ACHN (cell line): Measurements from ENCODE around the gene UNC5A.
A peak's percentile ranks its signal among the peaks of the same experiment; 100 is the strongest.
"Not testable (repeated sequence)": the region's sequence is repeated elsewhere in the genome, so short reads cannot be mapped to it uniquely, and the experiment has no call there.

Source experiments
- DNase-seq: peaks from one replicate; pipeline ENCODE4 v3.0.0-alpha.2; 2015
- in situ Hi-C: cut with HindIII; loops from 2 replicates; pipeline ENCODE4 v1.10.0; 2017; ENCODE audit warnings: low sequenced_read_pairs, low pct_ligation_motif_present, low pct_unique_long_range_greater_than_20kb

Gene UNC5A

GRCh38 chr5:176866707-176867310, 56.5 kb downstream of the UNC5A start:
- in situ Hi-C loops, result no loop called here
- DNase-seq, result no peak

- no peak for DNase-seq
Observed at GRCh38 chr5:176868126-176868525, 57.8 kb downstream of the UNC5A start.

GRCh38 chr5:176868731-176869130, 58.4 kb downstream of the UNC5A start:
- in situ Hi-C loops, result no loop called here
- DNase-seq, result no peak

More at GRCh38 chr5:176868126-176868525, 57.8 kb downstream of the UNC5A start:
- in situ Hi-C loops, result no loop called here

- in situ Hi-C loops, result no loop called here
Observed at GRCh38 chr5:176869501-176870109, 59.2 kb downstream of the UNC5A start.

GRCh38 chr5:176870110-176870591, 59.8 kb downstream of the UNC5A start:
- in situ Hi-C loops, result no loop called here
- DNase-seq, result peak; percentile 53

More at GRCh38 chr5:176869501-176870109, 59.2 kb downstream of the UNC5A start:
- no peak for DNase-seq

- in situ Hi-C loops, DNase-seq: not testable (repeated sequence)
Observed at GRCh38 chr5:176870644-176871043, 60.3 kb downstream of the UNC5A start.

- DNase-seq, in situ Hi-C loops: not testable (repeated sequence)
Observed at GRCh38 chr5:176872586-176872985, 62.2 kb downstream of the UNC5A start.

GRCh38 chr5:176873011-176873410, 62.7 kb downstream of the UNC5A start:
- in situ Hi-C loops, result not testable (repeated sequence)

GRCh38 chr5:176873541-176874172, 63.3 kb downstream of the UNC5A start:
- in situ Hi-C loops, result no loop called here
- DNase-seq, result no peak

More at GRCh38 chr5:176873011-176873410, 62.7 kb downstream of the UNC5A start:
- not testable (repeated sequence) for DNase-seq

GRCh38 chr5:176874198-176874780, 63.9 kb downstream of the UNC5A start:
- DNase-seq, result no peak
- in situ Hi-C loops, result no loop called here

GRCh38 chr5:176875014-176875550, 64.7 kb downstream of the UNC5A start:
- DNase-seq, result no peak
- in situ Hi-C loops, result no loop called here

- no peak for DNase-seq
- in situ Hi-C loops, result no loop called here
Observed at GRCh38 chr5:176875783-176876505, 65.6 kb downstream of the UNC5A start.

- in situ Hi-C loops, result no loop called here
- no peak for DNase-seq
Observed at GRCh38 chr5:176876506-176877431, 66.4 kb downstream of the UNC5A start.

GRCh38 chr5:176877793-176878331, 67.5 kb downstream of the UNC5A start:
- DNase-seq, result no peak
- in situ Hi-C loops, result no loop called here

- in situ Hi-C loops, result no loop called here
- no peak for DNase-seq
Observed at GRCh38 chr5:176878463-176878862, 68.1 kb downstream of the UNC5A start.

- in situ Hi-C loops, result no loop called here
- no peak for DNase-seq
Observed at GRCh38 chr5:176878906-176879662, 68.7 kb downstream of the UNC5A start.
